GM23248 (cell line): ENCODE results near the gene P2RX4. TPM values are rescaled to one million over a fixed set of nuclear protein-coding genes. Genes with fewer than 3 reads are reported as not detected.

Experiments
- DNase-seq: peaks from one replicate; pipeline ENCODE4 v3.0.0-alpha.2; 2015
- H2AFZ ChIP-seq: fragments of 200-600 bp; sonication (generic); 2 replicates; pipeline ENCODE4 v1.6.1; 2016; ENCODE audit warnings: antibody characterized with exemption
- H3F3A ChIP-seq: fragments of 200-600 bp; sonication (generic); 2 replicates; pipeline ENCODE4 v1.6.1; 2016; ENCODE audit warnings: mild to moderate bottlenecking, antibody characterized with exemption, mixed run types; ENCODE audit not compliant: insufficient read depth
- H3K27ac ChIP-seq: fragments of 200-600 bp; sonication (generic); 2 replicates; pipeline ENCODE4 v1.5.1; 2016; ENCODE audit warnings: mild to moderate bottlenecking
- H3K27me3 ChIP-seq: fragments of 200-600 bp; sonication (generic); replicated peaks from 2 replicates; pipeline ENCODE4 v1.6.1; 2016; ENCODE audit warnings: mild to moderate bottlenecking; ENCODE audit not compliant: insufficient read depth
- H3K36me3 ChIP-seq: fragments of 200-600 bp; sonication (generic); 2 replicates; pipeline ENCODE4 v1.6.1; 2016; ENCODE audit warnings: low read depth, mild to moderate bottlenecking
- H3K4me1 ChIP-seq: fragments of 200-600 bp; sonication (generic); 2 replicates; pipeline ENCODE4 v1.6.1; 2016; ENCODE audit warnings: mild to moderate bottlenecking; ENCODE audit not compliant: insufficient read depth
- H3K4me2 ChIP-seq: fragments of 200-600 bp; sonication (generic); one replicate; pipeline ENCODE4 v1.6.1; 2016; ENCODE audit warnings: mild to moderate bottlenecking; ENCODE audit not compliant: unreplicated experiment
- H3K4me3 ChIP-seq: fragments of 200-600 bp; sonication (generic); 2 replicates; pipeline ENCODE4 v1.5.1; 2016; ENCODE audit warnings: mild to moderate bottlenecking
- H3K79me2 ChIP-seq: fragments of 200-600 bp; sonication (generic); 2 replicates; pipeline ENCODE4 v1.6.1; 2016; ENCODE audit warnings: mild to moderate bottlenecking; ENCODE audit not compliant: insufficient read depth
- H3K9ac ChIP-seq: fragments of 200-600 bp; sonication (generic); 2 replicates; pipeline ENCODE4 v1.6.1; 2016; ENCODE audit warnings: mild to moderate bottlenecking
- H3K9me2 ChIP-seq: fragments of 200-600 bp; sonication (generic); 2 replicates; pipeline ENCODE4 v1.6.1; 2016; ENCODE audit warnings: mixed run types, mild to moderate bottlenecking, moderate library complexity; ENCODE audit not compliant: insufficient read depth
- H3K9me3 ChIP-seq: fragments of 200-600 bp; sonication (generic); one replicate; pipeline ENCODE4 v1.6.1; 2017; ENCODE audit warnings: low read depth
- H4K20me1 ChIP-seq: fragments of 200-600 bp; sonication (generic); 2 replicates; pipeline ENCODE4 v1.6.0; 2016; ENCODE audit not compliant: insufficient read depth
- EZH2 ChIP-seq: fragments of 200-600 bp; sonication (generic); IDR thresholded peaks from 2 replicates; pipeline ENCODE4 v1.6.1; 2018; ENCODE audit warnings: antibody characterized with exemption, mild to moderate bottlenecking; ENCODE audit not compliant: insufficient read depth, poor library complexity, severe bottlenecking
- EZH2phosphoT487 ChIP-seq: fragments of 200-600 bp; sonication (generic); IDR thresholded peaks from 2 replicates; pipeline ENCODE4 v1.6.1; 2018; ENCODE audit warnings: antibody characterized with exemption, moderate library complexity, mild to moderate bottlenecking, low read depth; ENCODE audit not compliant: insufficient read depth
- WGBS, 2 experiments: methylation state at CpG; one replicate each; pipeline ENCODE4 v1.1.6; 2015 to 2017; ENCODE audit warnings: low lambda C conversion rate in 2 of 2, low coverage in 1 of 2; ENCODE audit errors: missing lambda C conversion rate in 2 of 2; 5-methylcytosine and 5-hydroxymethylcytosine counted together
- in situ Hi-C: fragments of 300-500 bp; cut with MboI; formaldehyde crosslinking; loops from 2 replicates; pipeline ENCODE4 v1.15.0; 2020
- polyA plus RNA-seq: library from polyadenylated mRNA; unstranded; fragments of >200 nt; fragmentation: Nextera tagmentation; extraction: Ambion mirVana; gene quantifications from 2 replicates; pipeline ENCODE4 v1.2.1, GENCODE V29; 2016
- total RNA-seq: library from RNA; depleted of rRNA; stranded (reverse); fragments of >200 nt; shearing (Covaris generic); gene quantifications from 2 replicates; pipeline ENCODE4 v1.2.3, GENCODE V29; 2014

P2RX4 gene
- total and polyA plus RNA-seq, 2 experiments from 2014 or later = 18.5 to 27.9 TPM

DNA sequence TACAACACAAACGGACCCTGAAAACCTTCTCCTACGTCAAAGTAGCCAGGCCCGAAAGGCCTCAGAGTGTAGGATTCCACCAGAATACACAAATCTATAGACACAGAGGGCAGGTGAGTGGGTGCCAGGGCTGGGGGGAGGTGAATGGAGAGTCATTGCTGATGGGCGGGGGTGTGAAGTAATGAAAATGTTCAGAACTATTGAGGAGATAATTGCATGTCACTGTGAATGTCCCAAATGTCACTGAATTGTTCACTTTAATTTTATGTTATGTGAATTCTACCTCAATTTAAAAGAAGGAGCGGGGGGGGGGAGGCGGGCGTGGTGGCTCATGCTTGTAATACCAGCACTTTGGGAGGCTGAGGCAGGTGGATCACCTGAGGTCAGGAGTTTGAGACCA lies 36.0 kb downstream of the P2RX4 start:
- Histone ChIP-seq H3K4me2 (no peak overlapping the region), H3K4me1 (no peaks in the 10 kb centered on the region), H3F3A (no peaks in the 10 kb centered on the region), H2AFZ (no peak overlapping the region), H3K9ac (no peak overlapping the region), H3K9me2 (no peaks in the 10 kb centered on the region), H3K9me3 (no peaks in the 10 kb centered on the region), H4K20me1 (no peaks in the 10 kb centered on the region), H3K27me3 (no peaks in the 10 kb centered on the region), H3K36me3 (no peaks in the 10 kb centered on the region), H3K4me3 (no peak overlapping the region), H3K79me2 (no peaks in the 10 kb centered on the region), H3K27ac (no peak overlapping the region)
- in situ Hi-C loops = no loop called here
- TF ChIP-seq EZH2phosphoT487 (no peak), EZH2 (no peak)
- 98 to 99% methylated on average over 5 to 7 of the region's 7 CpGs for WGBS, 2 experiments
- DNase-seq = no peak

DNA sequence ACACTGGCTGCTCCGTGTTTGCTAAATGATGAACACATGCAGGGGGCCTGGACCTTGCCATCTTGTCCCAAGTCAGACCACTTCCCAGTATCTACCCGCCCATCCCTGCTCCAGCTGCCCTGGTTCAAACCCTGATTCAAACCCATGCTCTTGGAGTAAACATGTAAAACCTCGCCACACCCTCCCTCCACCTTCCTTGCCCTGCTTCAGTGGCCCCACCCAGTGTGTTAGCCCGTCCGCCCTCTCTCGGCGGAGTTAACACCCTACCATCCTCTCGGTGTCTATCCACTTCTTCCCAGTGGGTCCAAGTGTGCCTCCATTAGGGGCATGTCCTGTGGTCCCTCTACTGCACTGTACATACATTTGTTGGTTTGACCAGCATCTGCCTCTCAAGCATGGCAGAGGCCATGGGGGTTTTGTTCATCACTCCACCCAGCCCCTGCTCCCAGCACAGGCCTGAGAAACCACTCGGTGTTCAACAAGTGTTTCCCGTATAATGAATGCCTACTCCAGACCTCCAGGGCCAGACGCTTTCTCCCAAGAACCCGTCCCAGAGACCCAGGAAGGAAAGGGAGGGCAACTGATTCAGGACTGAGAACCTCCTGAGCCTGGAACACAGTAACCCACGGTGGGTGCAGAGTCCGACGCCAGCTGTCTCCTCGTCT lies 37.1 kb downstream of the P2RX4 start:
- TF ChIP-seq EZH2phosphoT487 = no peak
- TF ChIP-seq EZH2 = no peak
- WGBS, 2 experiments = 92 to 93% methylated on average over 16 of the region's 16 CpGs
- H3K27me3 ChIP-seq = no peaks in the 10 kb centered on the region
- H3K27ac ChIP-seq = no peak overlapping the region
- H4K20me1 ChIP-seq = no peaks in the 10 kb centered on the region
- no peak for DNase-seq
- no peak overlapping the region for H3K4me2 ChIP-seq
- no peaks in the 10 kb centered on the region for H3F3A ChIP-seq
- no peak overlapping the region for H3K9ac ChIP-seq
- in situ Hi-C loops = no loop called here
- no peaks in the 10 kb centered on the region for H3K9me2 ChIP-seq
- peaks cover 3% of the 10 kb centered on the region; the same call in 1 of the 2 replicates for H3K36me3 ChIP-seq
- no peak overlapping the region for H2AFZ ChIP-seq
- no peak overlapping the region for H3K4me3 ChIP-seq
- no peaks in the 10 kb centered on the region for H3K79me2 ChIP-seq
- H3K4me1 ChIP-seq = no peaks in the 10 kb centered on the region
- H3K9me3 ChIP-seq = no peaks in the 10 kb centered on the region

DNA sequence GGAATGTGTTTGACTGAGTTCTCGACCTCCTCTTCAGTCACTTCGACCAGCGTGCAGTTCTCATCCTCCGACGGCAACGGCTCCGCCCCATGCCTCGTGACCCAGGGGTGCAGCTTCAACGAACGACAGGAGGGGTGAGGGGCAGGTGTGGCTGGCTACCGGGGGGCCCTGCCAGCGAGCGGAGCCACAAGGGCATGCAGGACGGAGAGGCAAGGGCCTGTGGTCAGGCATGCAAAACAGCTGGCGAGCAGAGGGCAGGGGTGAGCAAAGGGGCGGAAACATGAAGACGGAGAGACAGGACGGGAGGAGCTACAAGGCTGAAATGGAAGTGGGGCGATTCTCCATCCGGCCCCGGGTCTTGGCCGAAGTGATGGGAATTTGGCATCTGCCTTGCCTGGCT lies 38.7 kb downstream of the P2RX4 start:
- Histone ChIP-seq H3K4me1 (no peaks in the 10 kb centered on the region), H3K9ac (no peak overlapping the region), H2AFZ (no peak overlapping the region), H4K20me1 (no peaks in the 10 kb centered on the region), H3K36me3 (peaks cover 16% of the 10 kb centered on the region; the same call in 1 of the 2 replicates), H3K4me2 (no peak overlapping the region), H3K9me2 (no peaks in the 10 kb centered on the region), H3F3A (no peaks in the 10 kb centered on the region), H3K4me3 (no peak overlapping the region), H3K27ac (no peak overlapping the region), H3K9me3 (no peaks in the 10 kb centered on the region), H3K27me3 (no peaks in the 10 kb centered on the region), H3K79me2 (no peaks in the 10 kb centered on the region)
- in situ Hi-C loops = no loop called here
- no peak for TF ChIP-seq EZH2
- 92% methylated on average over 22 of the region's 22 CpGs for WGBS, 2 experiments
- DNase-seq = no peak

DNA sequence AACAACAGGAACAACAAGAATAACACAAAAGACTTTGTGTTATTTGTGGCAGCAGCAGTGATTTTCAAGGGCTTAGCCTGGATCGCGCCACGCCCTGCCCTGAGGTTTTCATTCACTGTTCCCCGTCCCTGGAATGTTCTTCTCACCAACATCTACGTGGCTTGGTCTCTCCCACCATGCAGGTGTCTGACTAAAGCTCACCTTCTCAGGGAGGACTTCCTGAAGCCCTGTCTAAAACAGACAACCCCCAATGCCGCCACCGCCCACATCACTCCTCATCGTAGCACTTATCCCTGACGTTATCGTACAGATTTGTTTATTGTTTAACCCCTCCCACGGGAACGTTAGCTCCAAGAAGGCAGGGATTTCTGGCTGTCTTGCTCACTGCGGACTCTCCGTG lies 40.4 kb downstream of the P2RX4 start:
- H3K9me3 ChIP-seq = no peaks in the 10 kb centered on the region
- H3K27ac ChIP-seq = no peak overlapping the region
- no peaks in the 10 kb centered on the region for H3K4me1 ChIP-seq
- H2AFZ ChIP-seq = no peak overlapping the region
- TF ChIP-seq EZH2phosphoT487 (no peak), EZH2 (no peak)
- DNase-seq = no peak
- H3K4me3 ChIP-seq = no peak overlapping the region
- H3K9ac ChIP-seq = no peak overlapping the region
- H3K36me3 ChIP-seq = peaks cover 27% of the 10 kb centered on the region; the same call in 1 of the 2 replicates
- in situ Hi-C loops = no loop called here
- no peaks in the 10 kb centered on the region for H3K9me2 ChIP-seq
- no peaks in the 10 kb centered on the region for H3K79me2 ChIP-seq
- no peaks in the 10 kb centered on the region for H3F3A ChIP-seq
- no peaks in the 10 kb centered on the region for H3K27me3 ChIP-seq
- no peaks in the 10 kb centered on the region for H4K20me1 ChIP-seq
- 89 to 91% methylated on average over 14 of the region's 14 CpGs for WGBS, 2 experiments
- no peak overlapping the region for H3K4me2 ChIP-seq

DNA sequence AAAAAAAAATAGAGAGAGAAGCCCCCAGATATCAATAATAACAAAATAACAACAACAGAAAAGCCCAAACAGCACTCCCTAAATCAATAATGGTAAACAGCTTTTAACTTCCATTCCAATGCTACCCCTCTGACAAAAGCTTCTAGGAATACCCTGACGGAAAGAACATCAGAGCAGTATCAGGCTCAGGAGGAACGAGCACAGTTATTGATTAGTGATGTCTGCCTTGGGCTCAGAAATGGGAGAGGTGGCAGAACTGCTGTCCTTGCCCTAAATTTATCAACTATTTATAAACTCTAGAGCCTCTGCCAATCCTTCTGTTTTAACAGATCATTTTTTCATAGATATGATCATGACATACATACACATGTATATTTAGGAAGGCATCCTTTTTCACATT lies 41.9 kb downstream of the P2RX4 start:
- Histone ChIP-seq H3K36me3 (peaks cover 31% of the 10 kb centered on the region; the same call in 1 of the 2 replicates), H3K27ac (no peak overlapping the region), H3K27me3 (no peaks in the 10 kb centered on the region), H2AFZ (no peak overlapping the region), H3K4me1 (no peaks in the 10 kb centered on the region), H4K20me1 (no peaks in the 10 kb centered on the region), H3K9me3 (no peaks in the 10 kb centered on the region), H3K9me2 (no peaks in the 10 kb centered on the region), H3K4me3 (no peak overlapping the region), H3K9ac (no peak overlapping the region), H3K79me2 (no peaks in the 10 kb centered on the region), H3F3A (no peaks in the 10 kb centered on the region), H3K4me2 (no peak overlapping the region)
- no peak for TF ChIP-seq EZH2
- no peak for TF ChIP-seq EZH2phosphoT487
- WGBS, 2 experiments = 75 to 78% methylated on average over 2 of the region's 2 CpGs
- no peak for DNase-seq
- in situ Hi-C loops = no loop called here
